Endothelial cell of umbilical vein (primary cell): ENCODE data around the gene PARP12. TPM values are rescaled to one million over a fixed set of nuclear protein-coding genes. Genes with fewer than 3 reads are reported as not detected.

Experiments
- BruUV-seq: library from RNA; stranded (reverse); fragments of 400-500 nt; replicated peaks from 2 replicates; lab custom pipeline; 2021; lab: Mats Ljungman, UMichigan
- CTCF ChIA-PET: fragments of 300-600, 350-600 bp; sonication (Branson Sonifier 250); formaldehyde crosslinking; loops from one replicate; lab custom pipeline; 2021; ENCODE audit warnings: antibody characterized with exemption, inconsistent platforms; lab: Charles Lee
- POLR2A ChIA-PET: fragments of 300-600, 350-600 bp; sonication (Branson Sonifier 250); formaldehyde crosslinking; loops from one replicate; lab custom pipeline; 2021; ENCODE audit warnings: antibody characterized with exemption, inconsistent platforms; lab: Charles Lee
- DNase-seq: peaks from one replicate; pipeline ENCODE4 v3.0.0-alpha.2; 2011; ENCODE audit warnings: low read depth, low spot score
- FAIRE-seq: peaks from 2 replicates; lab custom pipeline; 2011; peaks lifted over from hg19 to GRCh38; lab: Jason Lieb, UNC
- H2AFZ ChIP-seq: 2 replicates; pipeline ENCODE4 v1.6.0; 2012; ENCODE audit warnings: low read depth, low read length, control low read depth, inconsistent platforms
- H3K27ac ChIP-seq: 2 replicates; pipeline ENCODE4 v1.5.1; 2011; ENCODE audit warnings: low read depth, mild to moderate bottlenecking, control low read depth, low read length, moderate library complexity; ENCODE audit not compliant: insufficient read depth
- H3K27me3 ChIP-seq, 2 experiments: 2 replicates each; pipeline versions ENCODE4 v1.6.0 to v1.6.1; 2011; ENCODE audit warnings: low read length in 2 of 2, mixed read lengths in 1 of 2; ENCODE audit not compliant: control insufficient read depth in 2 of 2, insufficient read depth in 2 of 2
- H3K36me3 ChIP-seq, 2 experiments: 2 replicates in 1 of 2; 3 replicates in 1 of 2; pipeline ENCODE4 v1.5.1; 2011; ENCODE audit warnings: low read length in 2 of 2, mild to moderate bottlenecking in 1 of 2, moderate library complexity in 1 of 2; ENCODE audit not compliant: control insufficient read depth in 2 of 2, insufficient read depth in 2 of 2; ENCODE audit errors: extremely low read depth in 1 of 2
- H3K4me1 ChIP-seq: 3 replicates; pipeline ENCODE4 v1.5.1; 2011; ENCODE audit warnings: mild to moderate bottlenecking, low read length; ENCODE audit not compliant: control insufficient read depth, insufficient read depth; ENCODE audit errors: extremely low read depth
- H3K4me2 ChIP-seq: 2 replicates; pipeline ENCODE4 v1.6.1; 2011; ENCODE audit warnings: low read length, control low read depth, mixed read lengths; ENCODE audit not compliant: insufficient read depth
- H3K4me3 ChIP-seq, 3 experiments: fragments of 200-600 bp in 1 of 3; sonication (generic), shearing (Covaris generic) in 1 of 3; replicated peaks in 1 of 3; 2 replicates each; pipeline ENCODE4 v1.5.1; 2011 to 2016; ENCODE audit warnings: control low read depth in 3 of 3, low read length in 3 of 3, mild to moderate bottlenecking in 2 of 3, inconsistent platforms in 1 of 3, low read depth in 1 of 3, moderate library complexity in 1 of 3; ENCODE audit not compliant: insufficient read depth in 1 of 3
- H3K79me2 ChIP-seq: 2 replicates; pipeline ENCODE4 v1.6.0; 2012; ENCODE audit warnings: low read length, inconsistent platforms; ENCODE audit not compliant: control insufficient read depth, insufficient read depth
- H3K9ac ChIP-seq: replicated peaks from 2 replicates; pipeline ENCODE3; 2011; ENCODE audit warnings: low read length, control low read depth; ENCODE audit not compliant: insufficient read depth; ENCODE audit errors: extremely low read depth
- H3K9me1 ChIP-seq: replicated peaks from 3 replicates; pipeline ENCODE4 v1.6.0; 2011; ENCODE audit warnings: mild to moderate bottlenecking, low read length; ENCODE audit not compliant: control insufficient read depth, insufficient read depth; ENCODE audit errors: extremely low read depth
- H3K9me3 ChIP-seq: replicated peaks from 2 replicates; pipeline ENCODE4 v1.5.1; 2012; ENCODE audit warnings: low read length, inconsistent platforms; ENCODE audit not compliant: control insufficient read depth, insufficient read depth
- H4K20me1 ChIP-seq: replicated peaks from 2 replicates; pipeline ENCODE3; 2011; ENCODE audit warnings: mild to moderate bottlenecking, low read length; ENCODE audit not compliant: control insufficient read depth, insufficient read depth; ENCODE audit errors: extremely low read depth
- CTCF ChIP-seq, 2 donors: IDR thresholded peaks; 1 replicate in 1 of 2; 2 replicates in 1 of 2; pipeline ENCODE4 v1.5.1; 2011; ENCODE audit warnings: low read length in 2 of 2, mild to moderate bottlenecking in 2 of 2, moderate library complexity in 2 of 2, control low read depth in 1 of 2, inconsistent platforms in 1 of 2, low read depth in 1 of 2; ENCODE audit not compliant: insufficient read depth in 1 of 2; ENCODE audit errors: extremely low read depth in 1 of 2
- EZH2 ChIP-seq: IDR thresholded peaks from 2 replicates; pipeline ENCODE4 v1.6.1; 2012; ENCODE audit warnings: borderline replicate concordance, low read depth, mild to moderate bottlenecking, moderate library complexity, low read length, inconsistent platforms; ENCODE audit not compliant: severe bottlenecking
- FOS ChIP-seq: IDR thresholded peaks from 2 replicates; pipeline ENCODE4 v1.6.1; 2011; ENCODE audit warnings: mild to moderate bottlenecking, low read length, moderate library complexity, borderline replicate concordance; ENCODE audit not compliant: insufficient read depth
- GATA2 ChIP-seq: IDR thresholded peaks from 2 replicates; pipeline ENCODE4 v1.7.0; 2011; ENCODE audit warnings: low read depth, mild to moderate bottlenecking, moderate library complexity, mixed read lengths, low read length; ENCODE audit not compliant: insufficient read length, insufficient read depth
- JUN ChIP-seq: IDR thresholded peaks from 2 replicates; pipeline ENCODE4 v1.6.1; 2011; ENCODE audit warnings: borderline replicate concordance, low read depth; ENCODE audit not compliant: insufficient read length, insufficient read depth
- MAX ChIP-seq: IDR thresholded peaks from 2 replicates; pipeline ENCODE4 v1.6.1; 2011; ENCODE audit not compliant: insufficient read depth, insufficient read length
- MYC ChIP-seq: IDR thresholded peaks from one replicate; pipeline ENCODE4 v1.6.1; 2011; ENCODE audit warnings: mild to moderate bottlenecking, low read depth, low read length
- POLR2A ChIP-seq: IDR thresholded peaks from 2 replicates; pipeline ENCODE4 v1.6.1; 2012; ENCODE audit warnings: low read depth, mild to moderate bottlenecking, control low read depth, low read length
- POLR2AphosphoS5 ChIP-seq: IDR thresholded peaks from 2 replicates; pipeline ENCODE4 v1.6.1; 2012; ENCODE audit warnings: low read depth, mild to moderate bottlenecking, control low read depth, low read length, moderate library complexity; ENCODE audit not compliant: insufficient read depth
- dilution Hi-C: fragments of 300-500 bp; cut with MboI; formaldehyde crosslinking; loops from one replicate; pipeline ENCODE4 v1.15.0; 2019; ENCODE audit warnings: low sequenced_read_pairs; ENCODE audit not compliant: extremely low pct_ligation_motif_present
- intact Hi-C: fragments of 100-400 bp; cut with micrococcal nuclease; formaldehyde crosslinking; loops from one replicate; pipeline ENCODE4 v1.10.0; 2022
- polyA plus RNA-seq, 4 experiments: library from polyadenylated mRNA; depleted of rRNA in 3 of 4; stranded (reverse) in 3 of 4; unstranded in 1 of 4; fragments of >200 nt; gene quantifications; 2 replicates each; pipeline versions ENCODE4 v1.2.1 to v1.2.3, GENCODE V29; 2011 to 2012; ENCODE audit warnings: missing spikeins in 1 of 4
- total RNA-seq: library from RNA; stranded (reverse); gene quantifications from 2 replicates; pipeline ENCODE4 v1.2.3, GENCODE V29; 2021

PARP12 gene
- total and polyA plus RNA-seq, 2 donors (not counting 3 experiments of a cell fraction or from before 2014, with no cell fraction given), result 65.4 to 83.2 TPM

DNA sequence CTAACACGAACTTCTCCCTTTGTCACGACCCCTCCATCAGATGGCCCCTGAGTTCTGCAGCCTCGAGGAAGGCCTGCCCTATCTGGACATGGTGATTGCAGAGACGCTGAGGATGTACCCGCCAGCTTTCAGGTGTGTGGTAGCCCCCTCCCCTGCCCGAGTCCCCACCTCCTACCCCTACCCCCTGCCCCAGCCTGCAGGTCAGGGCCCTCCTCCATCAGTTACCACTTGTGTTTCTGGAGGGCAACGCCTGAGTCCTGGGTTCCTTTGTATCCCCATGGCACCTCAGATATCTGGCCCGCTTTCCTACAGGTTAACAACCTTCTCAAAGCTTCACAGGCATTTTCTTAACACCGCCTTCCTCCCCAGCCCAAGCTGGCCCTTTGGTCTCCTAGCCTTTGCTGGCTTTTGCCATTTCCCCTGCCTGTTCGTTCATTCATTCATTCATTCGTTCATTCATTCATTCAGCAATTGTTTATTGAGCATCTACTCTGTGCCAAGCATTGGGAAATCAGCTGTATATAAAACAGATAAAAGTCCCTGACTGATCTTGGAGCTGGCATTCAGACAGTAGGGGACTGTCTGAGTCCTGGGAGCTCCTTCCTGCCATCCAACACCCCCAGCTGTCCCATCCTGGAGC lies 55.6 kb downstream of the PARP12 start:
- Histone ChIP-seq H3K9me3 (no peaks in the 10 kb centered on the region), H3K4me1 (no peaks in the 10 kb centered on the region), H3K9ac (no peak overlapping the region), H3K9me1 (no peaks in the 10 kb centered on the region), H3K36me3 (no peaks in the 10 kb centered on the region), H4K20me1 (no peaks in the 10 kb centered on the region), H3K4me3 (no peak overlapping the region), H3K27ac (no peak overlapping the region), H3K79me2 (no peaks in the 10 kb centered on the region), H3K27me3 (no peaks in the 10 kb centered on the region), H2AFZ (no peak overlapping the region), H3K4me2 (no peak overlapping the region)
- ChIA-PET CTCF (interaction anchor here (1.1 to 12.2 kb wide), 6 partner anchors 12 to 508 kb away, joined by 6 to 233 read pairs (median 23); no protein-coding TSS in a partner anchor), POLR2A (no interaction called here)
- no TSS peak for BruUV-seq
- DNase-seq, result no peak
- no peak for TF ChIP-seq EZH2
- no peak for TF ChIP-seq MAX
- TF ChIP-seq POLR2AphosphoS5, result no peak
- TF ChIP-seq CTCF (IDR thresholded peaks at IDR 0.05; ENCODE audit: extremely low read depth in 1 of 2, insufficient read depth in 1 of 2, low read depth in 1 of 2, low read length in 2 of 2), result no peak
- no peak for TF ChIP-seq JUN
- TF ChIP-seq MYC, result no peak
- TF ChIP-seq POLR2A, result no peak
- TF ChIP-seq FOS, result no peak
- TF ChIP-seq GATA2, result no peak
- no peak for FAIRE-seq
- intact Hi-C loops, result no loop called here
- dilution Hi-C loops, result loop anchor here (25.0 kb wide), 1 partner anchor 395 kb away; no protein-coding TSS in a partner anchor
